CD4-positive, alpha-beta T cell treated with Interleukin-6 for 4 hours (primary cell): ENCODE measurements around the gene WSCD2.

Experiments
- DNase-seq: peaks from one replicate; pipeline ENCODE4 v3.0.0-alpha.2; 2020; ENCODE audit warnings: mixed read lengths

Gene WSCD2

GRCh38 chr12:108238474-108238873 lies 109.4 kb downstream of the WSCD2 start:
- DNase-seq, result no peak

GRCh38 chr12:108239378-108239777 lies 110.3 kb downstream of the WSCD2 start:
- no peak for DNase-seq

GRCh38 chr12:108240027-108240785 lies 111.1 kb downstream of the WSCD2 start:
- DNase-seq, result no peak

- DNase-seq, result no peak
These were observed 111.8 kb downstream of the WSCD2 start for GRCh38 chr12:108240928-108241327.

- no peak for DNase-seq
These were observed 113.1 kb downstream of the WSCD2 start for GRCh38 chr12:108241986-108242703.

GRCh38 chr12:108247130-108247529 lies 118.0 kb downstream of the WSCD2 start:
- no peak for DNase-seq

- DNase-seq, result no peak
These were observed 118.9 kb downstream of the WSCD2 start for GRCh38 chr12:108248011-108248410.

GRCh38 chr12:108252523-108252922 lies 123.4 kb downstream of the WSCD2 start:
- DNase-seq, result no peak

GRCh38 chr12:108253540-108253939 lies 124.5 kb downstream of the WSCD2 start:
- no peak for DNase-seq

GRCh38 chr12:108254030-108254429 lies 124.9 kb downstream of the WSCD2 start:
- DNase-seq, result no peak

- no peak for DNase-seq
These were observed 125.6 kb downstream of the WSCD2 start for GRCh38 chr12:108254517-108255251.

- no peak for DNase-seq
These were observed 126.1 kb downstream of the WSCD2 start for GRCh38 chr12:108255252-108255602.

GRCh38 chr12:108257004-108257403 lies 127.9 kb downstream of the WSCD2 start:
- DNase-seq, result no peak

- no peak for DNase-seq
These were observed 128.6 kb downstream of the WSCD2 start for GRCh38 chr12:108257610-108258106.

GRCh38 chr12:108260039-108260438 lies 131.0 kb downstream of the WSCD2 start:
- no peak for DNase-seq

- DNase-seq, result no peak
These were observed 131.9 kb downstream of the WSCD2 start for GRCh38 chr12:108260969-108261368.

- no peak for DNase-seq
These were observed 136.4 kb downstream of the WSCD2 start for GRCh38 chr12:108265505-108265904.

- DNase-seq, result no peak
These were observed 137.0 kb downstream of the WSCD2 start for GRCh38 chr12:108266131-108266530.

GRCh38 chr12:108267450-108267849 lies 138.4 kb downstream of the WSCD2 start:
- no peak for DNase-seq

GRCh38 chr12:108268397-108268796 lies 139.3 kb downstream of the WSCD2 start:
- DNase-seq, result no peak

- no peak for DNase-seq
These were observed 140.1 kb downstream of the WSCD2 start for GRCh38 chr12:108269224-108269623.

GRCh38 chr12:108270035-108270848 lies 141.2 kb downstream of the WSCD2 start:
- DNase-seq, result no peak

- no peak for DNase-seq
These were observed 141.7 kb downstream of the WSCD2 start for GRCh38 chr12:108270849-108271143.
